Left colon (tissue), 2 donors: Measurements from ENCODE around the gene TRIP4. TPM values are rescaled to one million over a fixed set of nuclear protein-coding genes. Genes with fewer than 3 reads are reported as not detected.
"Not testable (repeated sequence)": the region's sequence is repeated elsewhere in the genome, so short reads cannot be mapped to it uniquely, and the experiment has no call there.

ENCODE experiments used
- ATAC-seq: fragments of 200-7000 bp; cut with Tn5 transposase; one replicate; pipeline ENCODE4 v1.9.1; 2020; ENCODE audit warnings: mild to moderate bottlenecking, moderate library complexity
- DNase-seq, 2 donors: peaks; one replicate each; pipeline ENCODE4 v3.0.0-alpha.2; 2020
- intact Hi-C, 2 donors: fragments of 100-400 bp; cut with DNase I in 1 of 2; cut with micrococcal nuclease in 1 of 2; formaldehyde crosslinking; loops; one replicate each; pipeline versions ENCODE4 v1.11.2 to v1.14.0; 2022; cut with DNase I, micrococcal nuclease
- total RNA-seq, 2 donors: library from RNA; stranded (reverse); fragmentation: NEBNext Ultra II Directional; extraction: Animal tissue kit (Norgen Biotek cat#: 25700); gene quantifications; one replicate each; pipeline ENCODE4 v1.2.1, GENCODE V29; 2021
- donor health status: DM: no; HTN: no; CAD: no.
- donor health status: DM: yes; HTN: yes; CAD: no.

Gene TRIP4
- total RNA-seq, 2 donors from 2014 or later = 34.2 to 34.4 TPM

DNA sequence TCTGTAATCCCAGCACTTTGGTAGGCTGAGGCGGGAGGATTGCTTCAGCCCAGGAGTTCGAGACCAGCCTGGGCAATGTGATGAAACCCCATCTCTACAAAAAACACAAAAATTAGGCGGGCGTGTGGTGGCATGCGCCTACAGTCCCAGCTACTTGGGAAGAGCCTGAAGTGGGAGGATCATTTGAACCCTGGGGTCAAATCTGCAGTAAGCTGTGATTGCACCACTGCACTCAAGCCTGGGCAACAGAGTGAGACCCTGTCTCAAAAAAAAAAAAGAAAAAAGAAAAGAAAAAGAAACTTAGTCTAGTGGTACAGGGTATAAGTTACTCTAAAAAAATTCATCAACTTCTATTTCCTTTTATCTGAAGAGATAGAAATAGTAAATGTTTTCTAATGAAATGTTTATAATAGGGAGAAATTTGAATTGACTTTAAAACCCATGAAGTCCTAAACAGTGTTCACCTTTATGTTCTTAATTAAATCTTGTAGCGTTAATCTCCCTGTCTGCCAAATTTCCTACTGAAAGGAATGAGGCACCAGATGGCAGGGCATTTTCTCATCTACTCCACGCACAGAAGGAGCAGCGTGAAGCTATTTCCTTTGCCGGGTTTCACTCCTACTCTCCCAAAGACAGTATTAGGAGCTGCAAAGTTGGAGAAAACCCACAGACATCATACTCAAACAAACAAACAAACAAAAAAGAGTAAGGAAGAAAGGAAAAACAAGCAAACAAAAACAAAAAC, 8.2 kb upstream of the TRIP4 start:
- intact Hi-C loops = no loop called here
- no peak for ATAC-seq

DNA sequence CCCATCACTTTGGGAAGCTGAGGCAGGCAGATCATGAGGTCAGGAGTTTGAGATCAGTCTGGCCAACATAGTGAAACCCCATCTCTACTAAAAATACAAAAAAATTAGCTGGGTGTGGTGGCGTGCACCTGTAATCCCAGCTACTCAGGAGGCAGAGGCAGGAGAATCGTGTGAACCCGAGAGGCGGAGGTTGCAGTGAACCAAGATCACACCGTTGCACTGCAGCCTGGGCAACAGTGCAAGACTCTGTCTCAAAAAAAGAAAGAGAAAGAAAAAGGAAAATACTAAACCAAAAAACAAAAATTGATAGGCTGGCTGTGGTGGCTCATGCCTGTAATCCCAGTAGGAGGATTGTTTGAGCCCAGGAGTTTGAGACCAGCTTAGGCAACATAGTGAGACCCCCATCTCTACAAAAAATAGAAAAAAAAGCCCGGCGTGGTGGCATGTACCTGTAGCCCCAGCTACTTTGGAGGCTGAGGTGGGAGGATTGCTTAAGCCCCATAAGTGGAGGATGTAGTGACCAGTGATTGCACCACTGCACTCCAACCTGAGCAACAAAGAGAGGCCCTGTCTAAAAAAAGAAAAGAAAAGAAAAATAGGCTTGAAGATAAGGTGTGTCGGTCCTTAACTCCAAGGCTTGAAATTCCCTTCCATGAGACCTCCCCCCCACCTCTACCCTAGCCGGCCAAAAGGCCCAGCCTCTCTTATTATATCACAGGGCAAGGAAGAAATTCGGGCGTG, 7.3 kb upstream of the TRIP4 start:
- ATAC-seq, DNase-seq, intact Hi-C loops: not testable (repeated sequence)

More for the DNA sequence above, 8.2 kb upstream of the TRIP4 start:
- no peak for DNase-seq

DNA sequence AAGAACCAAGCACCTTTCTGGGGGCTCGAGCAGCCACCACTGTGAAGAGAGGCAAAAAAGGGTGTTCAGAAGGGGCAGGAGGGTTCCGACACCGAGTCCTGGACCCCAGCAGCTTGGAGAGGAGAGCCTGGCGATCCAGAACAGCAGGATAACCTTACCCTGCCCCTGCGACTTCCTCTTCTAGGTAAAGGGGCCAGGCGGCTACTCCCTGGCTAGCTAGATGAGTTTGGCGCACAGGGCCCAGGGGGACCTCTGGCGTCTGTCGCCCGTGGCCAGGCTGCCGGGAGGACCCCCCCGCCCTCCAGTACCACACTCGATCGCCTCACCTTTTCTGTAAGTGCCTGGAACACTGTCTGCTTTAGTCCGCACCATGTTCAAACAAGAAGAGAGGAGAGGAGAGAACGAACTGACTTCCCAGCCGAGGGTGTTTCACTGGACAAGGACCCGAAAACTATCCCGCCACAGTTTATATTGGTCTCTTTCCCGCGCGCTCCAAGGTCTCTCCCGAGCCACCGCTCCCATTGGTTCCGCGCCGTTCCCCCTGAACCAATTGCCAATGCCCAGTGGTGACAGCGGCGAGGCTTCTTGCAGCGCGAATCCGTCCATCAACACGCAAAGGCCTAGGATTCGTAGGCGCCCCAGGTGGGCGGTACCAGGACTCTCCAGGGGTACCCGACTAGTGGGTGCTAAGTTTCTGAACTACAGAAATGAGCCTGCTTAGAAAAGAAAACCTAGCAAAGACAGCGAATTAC, 6.5 kb upstream of the TRIP4 start, which contains the start of gene PCLAF:
PCLAF (minus strand) TSS at position 442 of the 752 bp plus-strand sequence; CDS start at position 372, 70 bp downstream.
- DNase-seq = peak; percentile 93 to 94
- peak; percentile 99 for ATAC-seq
- intact Hi-C loops = no loop called here

DNA sequence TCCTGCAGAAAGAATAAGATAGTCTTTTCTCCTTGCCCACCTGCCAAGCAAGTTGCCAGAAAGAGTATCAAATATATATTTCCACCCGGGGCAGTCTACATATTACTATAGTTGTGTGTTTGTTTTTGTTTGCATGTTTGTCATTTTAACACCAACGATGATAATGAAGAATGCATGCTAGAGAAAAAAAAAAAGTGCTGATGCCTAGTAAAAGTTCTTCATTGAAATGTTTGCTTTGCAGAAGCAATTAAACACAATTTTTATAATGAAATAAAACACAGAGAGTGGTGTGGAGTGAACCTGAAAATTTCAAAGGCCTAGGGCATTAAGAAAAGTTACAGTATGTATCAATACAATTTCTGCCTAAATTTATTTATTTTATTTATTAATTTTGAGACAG, 3.9 kb upstream of the TRIP4 start:
- no peak for DNase-seq
- no peak for ATAC-seq
- intact Hi-C loops = no loop called here

DNA sequence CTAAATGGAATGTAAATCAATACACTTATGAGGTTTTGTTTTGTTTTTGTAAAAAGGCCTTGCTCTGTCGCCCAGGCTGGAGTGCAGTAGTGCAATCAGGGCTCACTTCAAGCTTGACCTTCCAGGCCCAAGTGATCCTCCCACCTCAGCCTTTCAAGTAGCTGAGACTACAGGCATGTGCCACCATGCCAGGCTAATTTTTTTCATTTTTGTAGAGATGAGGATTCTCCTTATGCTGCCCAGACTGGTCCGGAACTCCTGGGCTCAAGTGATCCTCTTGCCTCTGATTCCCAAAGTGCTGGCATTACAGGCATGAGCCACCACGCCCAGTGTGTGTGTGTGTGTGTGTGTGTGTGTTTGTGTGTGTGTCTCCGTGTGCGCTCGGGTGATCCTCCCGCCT, 1.3 kb upstream of the TRIP4 start:
- DNase-seq = no peak
- ATAC-seq = no peak
- intact Hi-C loops = no loop called here

DNA sequence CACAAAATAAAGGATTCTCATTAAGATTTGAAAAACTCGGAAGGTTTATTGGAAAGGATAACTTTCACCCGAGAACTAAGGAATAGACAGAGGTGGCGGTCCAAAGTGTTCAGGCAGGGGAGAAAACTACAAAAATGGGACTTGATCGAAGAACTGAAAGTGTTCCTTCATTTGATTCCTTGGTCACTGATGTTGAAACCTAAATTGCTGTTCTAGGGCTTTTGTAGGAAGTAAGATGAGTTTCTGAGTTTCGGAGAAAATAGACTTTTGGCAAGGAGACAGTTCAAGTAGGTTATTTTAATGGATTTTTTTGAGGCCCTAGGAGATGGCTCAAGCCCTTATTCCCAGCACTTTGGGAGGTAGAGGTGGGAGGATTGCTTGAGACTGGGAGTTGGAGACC, 1.4 kb downstream of the TRIP4 start:
- intact Hi-C loops = no loop called here
- ATAC-seq = no peak
- no peak for DNase-seq

DNA sequence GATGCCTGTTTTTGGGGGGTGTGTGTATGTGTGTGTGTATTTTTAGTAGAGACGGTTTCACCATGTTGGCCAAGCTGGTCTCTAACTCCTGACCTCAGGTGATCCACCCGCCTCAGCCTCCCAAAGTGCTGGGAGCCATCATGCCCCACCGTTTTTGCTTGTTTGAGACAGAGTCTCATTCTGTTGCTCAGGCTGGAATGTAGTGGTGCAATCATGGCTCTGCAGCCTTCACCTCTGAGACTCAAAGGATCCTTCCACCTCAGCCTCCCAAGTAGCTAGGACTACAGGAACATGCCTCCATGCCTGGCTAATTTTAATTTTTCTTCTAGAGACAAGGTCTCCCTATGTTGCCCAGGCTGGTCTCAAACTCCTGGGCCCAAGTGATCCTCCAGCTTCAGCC, 4.8 kb downstream of the TRIP4 start:
- ATAC-seq, DNase-seq, intact Hi-C loops: not testable (repeated sequence)

DNA sequence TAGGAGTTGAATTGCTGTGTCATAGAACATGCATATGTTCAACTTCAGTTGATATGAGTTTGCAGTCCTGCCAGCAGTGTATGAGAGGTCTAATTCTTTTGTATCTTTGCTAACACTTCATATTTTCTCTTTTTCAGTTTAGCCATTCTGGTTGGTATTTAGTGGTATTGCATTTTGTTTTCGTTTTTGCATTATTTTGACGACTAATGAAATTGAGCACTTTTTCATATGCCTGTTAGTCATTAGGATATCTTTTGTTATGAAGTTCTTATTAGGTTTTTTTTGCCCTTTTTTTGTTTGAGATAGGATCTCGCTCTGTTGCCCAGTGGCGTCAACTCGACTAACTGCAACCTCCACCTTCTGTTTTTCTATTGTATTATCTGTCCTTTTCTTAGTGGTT, 9.2 kb downstream of the TRIP4 start:
- intact Hi-C loops = no loop called here
- DNase-seq = no peak
- ATAC-seq = no peak

DNA sequence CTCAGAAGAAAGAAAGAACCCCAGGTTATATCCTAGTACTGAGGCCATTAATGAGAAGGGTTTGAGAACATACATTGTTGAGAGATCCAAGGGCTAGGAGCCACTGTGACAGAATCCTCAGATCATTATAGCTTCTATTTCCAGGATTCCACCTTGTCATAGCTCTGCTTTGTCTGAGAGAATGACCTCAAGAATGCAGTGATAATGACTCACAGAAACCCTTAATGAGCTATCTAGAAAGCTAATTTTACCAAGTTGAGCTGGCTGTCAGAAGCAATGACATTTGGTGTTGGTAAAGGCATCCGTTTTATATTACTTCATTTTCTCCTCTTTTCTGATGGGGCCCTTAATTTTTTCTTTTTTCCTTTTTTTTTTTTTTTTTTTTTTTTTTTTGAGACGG, 10.9 kb downstream of the TRIP4 start:
- intact Hi-C loops = no loop called here
- DNase-seq (no peak), ATAC-seq (no peak)

DNA sequence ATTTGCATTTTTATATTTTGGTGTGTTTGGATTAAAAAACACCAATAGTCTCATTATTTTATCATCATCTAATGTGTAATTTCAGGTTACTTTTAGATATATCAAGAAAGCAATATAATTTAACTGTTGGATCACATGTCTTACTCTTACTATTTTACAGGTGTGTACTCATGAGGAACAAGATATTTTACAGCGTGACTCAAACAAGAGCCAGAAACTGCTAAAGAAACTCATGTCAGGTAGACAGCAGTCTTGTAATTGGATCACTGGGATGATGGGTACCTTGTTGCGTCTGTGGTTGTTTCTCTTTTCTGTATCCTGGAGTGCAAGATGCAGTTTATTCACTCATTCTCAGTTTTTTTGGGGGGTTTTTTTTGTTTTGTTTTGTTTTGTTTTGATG, 12.9 kb downstream of the TRIP4 start:
- ATAC-seq (no peak), DNase-seq (no peak)
- intact Hi-C loops = no loop called here

DNA sequence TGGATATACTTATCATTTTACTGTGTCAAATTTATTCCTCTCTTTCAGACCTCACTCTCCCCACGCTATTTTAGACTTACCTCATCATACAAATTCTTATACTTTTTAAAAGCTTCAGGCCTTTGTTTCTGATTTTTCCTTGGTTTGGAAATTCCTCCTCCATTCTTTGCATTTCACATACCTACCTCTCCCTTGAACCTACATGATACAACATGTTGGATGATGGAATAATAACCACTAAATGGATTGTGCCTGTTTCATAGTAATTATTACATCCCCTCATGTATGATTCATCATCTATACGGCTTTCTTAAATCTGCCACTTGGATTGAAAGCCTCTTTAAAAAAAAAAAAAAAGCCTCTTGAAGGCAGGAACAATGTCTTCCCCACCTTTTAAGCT, 24.6 kb downstream of the TRIP4 start:
- intact Hi-C loops = no loop called here
- ATAC-seq (no peak), DNase-seq (no peak)

DNA sequence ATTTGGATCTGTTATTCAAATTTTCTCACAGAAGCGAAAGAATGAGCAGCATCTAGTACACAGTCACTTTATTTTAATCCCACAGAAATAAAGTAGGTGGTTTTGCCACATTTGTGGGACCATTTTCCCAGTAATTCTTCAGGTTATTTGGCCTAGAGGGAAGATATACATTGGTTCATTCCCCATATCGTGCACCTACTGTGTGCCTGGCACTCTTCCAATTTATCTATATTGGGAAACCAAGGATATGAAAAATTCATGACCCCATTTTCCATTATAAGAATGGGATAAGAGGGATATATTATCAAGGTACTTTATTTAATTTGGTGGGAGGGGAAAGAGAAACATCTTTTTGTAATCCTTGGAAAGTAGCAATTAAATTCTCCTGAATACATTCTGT, 35.1 kb downstream of the TRIP4 start:
- DNase-seq (no peak), ATAC-seq (no peak)
- intact Hi-C loops = loop anchor here in 1 of 2 donors (10.0 kb wide), 1 partner anchor 232 kb away; no protein-coding TSS in a partner anchor

DNA sequence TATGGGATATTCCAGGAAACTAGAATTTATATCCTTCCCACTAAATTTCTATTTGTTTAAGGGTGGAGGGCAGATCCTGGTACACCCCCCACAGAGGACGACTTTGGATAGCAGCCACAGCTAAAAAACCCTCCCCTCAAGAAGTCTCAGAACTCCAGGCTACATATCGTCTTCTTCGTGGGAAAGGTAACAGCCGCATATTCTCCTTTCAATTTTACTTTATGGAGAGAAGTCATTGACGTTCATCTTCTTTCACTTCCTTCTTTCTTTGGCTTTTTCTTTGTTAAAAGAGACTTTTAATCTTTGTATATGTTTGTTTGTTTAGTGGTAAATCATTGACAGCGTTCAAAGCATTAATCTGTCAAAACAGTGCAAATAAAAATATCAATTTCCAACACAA, 36.3 kb downstream of the TRIP4 start:
- intact Hi-C loops = loop anchor here in 1 of 2 donors (10.0 kb wide), 1 partner anchor 231 kb away; no protein-coding TSS in a partner anchor
- DNase-seq (no peak), ATAC-seq (no peak)

DNA sequence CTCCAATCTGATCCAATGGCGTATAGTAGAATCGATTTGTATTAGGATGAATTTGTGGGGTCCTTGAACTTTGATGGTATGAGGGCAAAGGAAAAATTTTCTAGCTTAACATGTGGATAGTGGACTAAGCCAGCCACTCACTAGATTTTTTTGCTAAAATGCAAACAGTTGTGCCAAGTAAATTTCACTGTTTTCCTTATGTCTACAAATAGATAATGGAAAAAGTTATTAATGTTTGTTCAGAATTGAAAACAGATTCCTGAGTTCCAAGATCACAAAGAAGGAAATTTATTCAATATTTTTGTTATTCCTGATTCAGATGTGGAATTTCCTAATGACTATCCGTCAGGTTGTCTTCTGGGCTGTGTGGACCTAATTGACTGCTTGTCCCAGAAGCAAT, 37.6 kb downstream of the TRIP4 start:
- DNase-seq (no peak), ATAC-seq (no peak)
- intact Hi-C loops = loop anchor here in 1 of 2 donors (10.0 kb wide), 1 partner anchor 230 kb away; no protein-coding TSS in a partner anchor

DNA sequence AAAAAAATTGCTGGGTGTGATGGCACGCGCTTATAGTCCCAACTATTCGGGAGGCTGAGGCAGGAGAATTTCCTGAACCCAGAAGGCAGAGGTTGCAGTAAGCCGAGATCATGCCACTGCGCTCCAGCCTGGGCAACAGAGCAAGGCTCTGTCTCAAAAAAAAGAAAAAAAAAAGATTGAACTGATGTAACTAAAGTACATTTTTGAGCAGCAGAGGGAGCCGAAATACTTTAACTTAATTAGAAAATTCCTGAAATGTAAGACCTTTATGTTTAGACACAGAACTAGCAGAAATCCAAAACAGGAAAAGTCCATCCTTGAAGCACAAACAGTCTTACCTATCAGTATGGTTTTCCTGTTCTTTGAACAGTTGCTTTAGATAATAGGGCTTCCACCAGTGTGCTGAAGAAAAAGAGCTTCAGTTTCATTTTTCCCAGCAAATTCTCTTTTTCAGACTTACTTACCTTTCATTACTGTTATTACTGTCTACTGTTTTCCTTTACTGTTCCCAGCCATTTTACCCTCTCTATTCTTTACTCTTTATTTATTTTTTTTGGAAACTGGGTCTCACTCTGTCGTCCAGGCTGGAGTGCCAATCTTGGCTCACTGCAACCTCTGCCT, 39.3 kb downstream of the TRIP4 start:
- DNase-seq (no peak), ATAC-seq (no peak)
- intact Hi-C loops = loop anchor here in 1 of 2 donors (10.0 kb wide), 1 partner anchor 228 kb away; no protein-coding TSS in a partner anchor

DNA sequence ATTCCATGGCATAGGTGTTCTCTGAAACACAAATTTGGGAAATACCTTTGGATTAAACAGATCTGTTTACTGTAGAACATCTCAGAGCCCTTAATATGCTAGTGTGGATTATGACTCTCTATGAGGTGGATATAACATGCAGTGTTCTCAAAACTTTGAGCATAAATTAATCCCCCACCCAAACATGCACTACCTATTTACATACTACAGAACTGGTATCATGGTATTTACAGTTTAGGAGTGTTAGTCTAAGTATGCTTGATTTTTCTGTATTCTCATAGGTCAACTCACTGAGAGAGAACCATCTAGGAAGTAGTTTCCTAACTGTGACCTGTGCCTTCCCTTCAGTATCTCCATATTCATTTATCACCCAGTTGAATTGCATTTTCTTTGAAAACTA, 41.8 kb downstream of the TRIP4 start:
- intact Hi-C loops = loop anchor here in 1 of 2 donors (10.0 kb wide), 1 partner anchor 225 kb away; no protein-coding TSS in a partner anchor
- ATAC-seq = no peak

DNA sequence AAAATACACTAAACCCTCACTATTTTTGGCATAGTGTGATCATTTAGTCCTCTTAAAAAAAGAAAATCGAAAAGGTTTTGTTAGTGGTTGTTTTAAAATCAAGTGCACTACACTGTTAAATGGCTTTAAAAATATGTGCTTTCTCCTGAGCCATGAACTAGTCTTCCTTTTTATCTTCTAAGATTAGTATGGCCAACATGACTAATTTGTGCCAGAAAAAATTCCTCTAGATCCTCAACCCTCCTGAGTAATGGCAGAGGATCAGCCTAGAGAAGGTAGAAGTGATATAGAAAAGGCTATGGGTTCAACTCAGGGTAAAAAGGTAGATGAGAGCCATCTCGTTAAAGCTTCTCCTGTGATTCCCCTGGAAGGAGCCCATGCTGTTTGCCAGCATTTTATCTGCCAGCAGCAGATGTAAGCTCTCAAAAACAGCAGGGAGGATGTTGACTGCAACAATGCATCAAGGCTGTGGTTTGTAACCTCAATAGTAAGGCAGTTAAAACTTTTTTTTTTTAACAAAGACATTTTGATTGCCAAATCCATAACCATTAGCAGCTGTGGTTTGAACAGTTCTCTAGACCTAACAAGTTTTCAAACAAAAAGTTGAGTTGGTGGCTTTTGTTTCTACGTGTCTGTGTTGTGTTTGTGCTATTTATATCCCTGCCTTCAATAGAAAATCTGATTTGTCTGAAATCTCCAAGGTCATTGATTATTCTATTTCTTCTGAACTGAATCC, 42.5 kb downstream of the TRIP4 start:
- no peak for ATAC-seq
- no peak for DNase-seq
- intact Hi-C loops = loop anchor here in 1 of 2 donors (10.0 kb wide), 1 partner anchor 225 kb away; no protein-coding TSS in a partner anchor

More for the DNA sequence above, 41.8 kb downstream of the TRIP4 start:
- no peak for DNase-seq

DNA sequence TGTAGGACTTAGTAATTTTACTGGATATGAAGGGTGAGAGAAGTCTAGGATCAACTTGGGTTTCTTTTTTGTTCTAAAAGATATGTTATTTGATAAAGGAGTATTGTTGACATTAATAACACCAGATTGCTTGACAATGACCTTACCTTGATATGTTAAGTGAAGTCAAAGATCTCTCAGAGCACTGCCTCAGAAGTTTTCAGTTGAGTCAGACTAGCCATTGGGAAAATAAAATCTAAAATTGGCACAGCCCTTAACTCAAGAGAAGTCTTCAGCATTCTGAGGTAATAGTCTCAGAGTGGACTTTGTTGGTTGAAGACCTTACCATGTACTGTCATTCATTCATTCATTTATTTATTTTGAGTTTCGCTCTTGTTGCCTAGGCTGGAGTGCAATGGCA, 50.3 kb downstream of the TRIP4 start:
- DNase-seq = no peak
- intact Hi-C loops = no loop called here
- no peak for ATAC-seq
